WTC11 (cell line): ENCODE measurements around the gene PALM2AKAP2. TPM values are rescaled to one million over a fixed set of nuclear protein-coding genes. Genes with fewer than 3 reads are reported as not detected.

Experiments
- ATAC-seq: fragments of 200-7000 bp; cut with Tn5 transposase; 2 replicates; pipeline ENCODE4 v1.10.0; 2021; ENCODE audit warnings: mild to moderate bottlenecking, moderate library complexity
- CTCF ChIA-PET: fragments of 300-600 bp; sonication (Branson Sonifier 250); formaldehyde crosslinking; loops from one replicate; lab custom pipeline; 2021; ENCODE audit warnings: antibody characterized with exemption; lab: Charles Lee
- POLR2A ChIA-PET: fragments of 350-600 bp; sonication (Branson Sonifier 250); formaldehyde crosslinking; loops from one replicate; lab custom pipeline; 2021; ENCODE audit warnings: antibody characterized with exemption; lab: Charles Lee
- DNase-seq: peaks from one replicate; pipeline ENCODE4 v3.0.0; 2021; ENCODE audit warnings: low spot score
- H3K27ac Mint-ChIP-seq: 2 replicates; pipeline ENCODE4 v1.8.0; 2021; ENCODE audit warnings: mixed read lengths
- H3K27me3 Mint-ChIP-seq: 2 replicates; pipeline ENCODE4 v1.8.0; 2021; ENCODE audit warnings: low read depth, mild to moderate bottlenecking, moderate library complexity, mixed read lengths
- H3K36me3 Mint-ChIP-seq: 2 replicates; pipeline ENCODE4 v1.8.0; 2021; ENCODE audit warnings: mixed read lengths
- H3K4me1 Mint-ChIP-seq: 2 replicates; pipeline ENCODE4 v1.8.0; 2022; ENCODE audit warnings: mixed read lengths
- H3K4me3 Mint-ChIP-seq: 2 replicates; pipeline ENCODE4 v1.8.0; 2021; ENCODE audit warnings: mild to moderate bottlenecking, moderate library complexity, mixed read lengths
- H3K9me3 Mint-ChIP-seq: 2 replicates; pipeline ENCODE4 v1.8.0; 2021; ENCODE audit warnings: mixed read lengths
- FOXK1 ChIP-seq: sonication (generic); formaldehyde crosslinking; IDR thresholded peaks from 2 replicates; pipeline ENCODE4 v1.8.0; 2022; ENCODE audit warnings: mild to moderate bottlenecking, moderate library complexity, missing genetic modification reagents
- FOXP1 ChIP-seq: sonication (generic); formaldehyde crosslinking; IDR thresholded peaks from 2 replicates; pipeline ENCODE4 v1.8.0; 2022; ENCODE audit warnings: missing genetic modification reagents, mild to moderate bottlenecking, moderate library complexity, borderline replicate concordance
- JAZF1 ChIP-seq: fragments of 250-450 bp; sonication (Bioruptor Pico); IDR thresholded peaks from 2 replicates; pipeline ENCODE4 v1.9.0; 2021; ENCODE audit warnings: moderate library complexity, mild to moderate bottlenecking, inconsistent platforms
- JUN ChIP-seq: sonication (generic); formaldehyde crosslinking; IDR thresholded peaks from 2 replicates; pipeline ENCODE4 v1.8.0; 2023; ENCODE audit warnings: mild to moderate bottlenecking, missing genetic modification reagents
- KAT7 ChIP-seq: sonication (generic); formaldehyde crosslinking; IDR thresholded peaks from 2 replicates; pipeline ENCODE4 v1.8.1; 2023; ENCODE audit warnings: missing genetic modification reagents, mild to moderate bottlenecking, borderline replicate concordance
- NFE2L1 ChIP-seq: sonication (generic); formaldehyde crosslinking; IDR thresholded peaks from 2 replicates; pipeline ENCODE4 v1.8.1; 2023; ENCODE audit warnings: missing genetic modification reagents
- NR3C1 ChIP-seq: sonication (generic); formaldehyde crosslinking; conservative IDR thresholded peaks from 2 replicates; pipeline ENCODE4 v1.8.1; 2023; ENCODE audit warnings: low read depth, mild to moderate bottlenecking, missing genetic modification reagents
- PREB ChIP-seq: sonication (generic); formaldehyde crosslinking; IDR thresholded peaks from 2 replicates; pipeline ENCODE4 v1.8.1; 2022; ENCODE audit warnings: mild to moderate bottlenecking, missing genetic modification reagents, moderate library complexity, borderline replicate concordance
- PRRX2 ChIP-seq: fragments of 250-450 bp; sonication (Bioruptor Pico); IDR thresholded peaks from 2 replicates; pipeline ENCODE4 v1.8.0; 2021; ENCODE audit warnings: mild to moderate bottlenecking
- RELA ChIP-seq: sonication (generic); formaldehyde crosslinking; IDR thresholded peaks from 2 replicates; pipeline ENCODE4 v1.8.1; 2022; ENCODE audit warnings: missing genetic modification reagents, mild to moderate bottlenecking, borderline replicate concordance
- ZNF232 ChIP-seq: sonication (generic); formaldehyde crosslinking; IDR thresholded peaks from 2 replicates; pipeline ENCODE4 v1.8.0; 2022; ENCODE audit warnings: mild to moderate bottlenecking, missing genetic modification reagents
- ZNF317 ChIP-seq: sonication (generic); formaldehyde crosslinking; IDR thresholded peaks from 2 replicates; pipeline ENCODE4 v1.8.1; 2023; ENCODE audit warnings: low read depth, mild to moderate bottlenecking, moderate library complexity, missing genetic modification reagents, borderline replicate concordance
- total RNA-seq: library from RNA; stranded (reverse); gene quantifications from 3 replicates; pipeline ENCODE4 v1.2.3, GENCODE V29; 2021
- TF ChIP-seq, protein P1 (sequence below): sonication (generic); formaldehyde crosslinking; IDR thresholded peaks from 2 replicates; pipeline ENCODE4 v1.8.1; 2023; ENCODE audit warnings: mild to moderate bottlenecking, missing genetic modification reagents, moderate library complexity
- TF ChIP-seq, protein P2 (sequence below): sonication (generic); formaldehyde crosslinking; IDR thresholded peaks from 2 replicates; pipeline ENCODE4 v1.8.0; 2023; ENCODE audit warnings: mild to moderate bottlenecking, missing genetic modification reagents
- TF ChIP-seq, protein P3 (sequence below): fragments of 250-450 bp; sonication (Bioruptor Pico); conservative IDR thresholded peaks from 2 replicates; pipeline ENCODE4 v1.9.0; 2021; ENCODE audit warnings: mild to moderate bottlenecking
- TF ChIP-seq, protein P4 (sequence below): fragments of 250-450 bp; sonication (Bioruptor Pico); IDR thresholded peaks from 2 replicates; pipeline ENCODE4 v1.9.0; 2021; ENCODE audit warnings: mild to moderate bottlenecking, borderline replicate concordance
- TF ChIP-seq, protein P5 (sequence below): sonication (generic); formaldehyde crosslinking; IDR thresholded peaks from 2 replicates; pipeline ENCODE4 v1.8.1; 2022; ENCODE audit warnings: mild to moderate bottlenecking, moderate library complexity, missing genetic modification reagents

Gene PALM2AKAP2
- total RNA-seq, 1 experiment from 2014 or later, result 7.0 TPM

DNA sequence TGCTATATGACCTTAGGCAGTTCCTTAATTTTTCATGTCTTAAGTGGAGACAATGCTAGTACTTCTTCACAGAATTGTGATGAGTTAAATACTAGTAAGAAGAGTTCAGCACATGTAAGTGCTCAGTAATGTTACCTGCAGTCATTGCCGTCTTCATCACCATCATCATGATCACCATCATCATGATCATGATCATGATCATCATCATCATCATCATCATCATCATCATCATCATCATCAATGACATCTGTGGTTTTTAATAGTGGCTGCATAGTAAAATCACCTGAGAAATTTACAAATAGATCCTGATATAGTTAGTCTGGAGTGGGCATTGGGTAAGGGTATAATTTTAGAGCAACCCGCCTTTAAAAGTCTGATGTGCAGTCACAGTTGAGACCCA is 14.7 kb upstream of the PALM2AKAP2 start:
- Mint-ChIP-seq H3K27ac (no peak overlapping the region), H3K4me1 (peaks cover 43% of the 10 kb centered on the region), H3K9me3 (no peaks in the 10 kb centered on the region), H3K27me3 (no peaks in the 10 kb centered on the region), H3K4me3 (no peak overlapping the region), H3K36me3 (no peaks in the 10 kb centered on the region)
- TF ChIP-seq PREB (CRISPR knock-in tag) (no peak), NR3C1 (CRISPR knock-in tag) (no peak), JAZF1 (CRISPR knock-in tag) (no peak)
- CTCF ChIA-PET, result no interaction called here
- ATAC-seq, result no peak
- no peak for DNase-seq
- POLR2A ChIA-PET, result no interaction called here

DNA sequence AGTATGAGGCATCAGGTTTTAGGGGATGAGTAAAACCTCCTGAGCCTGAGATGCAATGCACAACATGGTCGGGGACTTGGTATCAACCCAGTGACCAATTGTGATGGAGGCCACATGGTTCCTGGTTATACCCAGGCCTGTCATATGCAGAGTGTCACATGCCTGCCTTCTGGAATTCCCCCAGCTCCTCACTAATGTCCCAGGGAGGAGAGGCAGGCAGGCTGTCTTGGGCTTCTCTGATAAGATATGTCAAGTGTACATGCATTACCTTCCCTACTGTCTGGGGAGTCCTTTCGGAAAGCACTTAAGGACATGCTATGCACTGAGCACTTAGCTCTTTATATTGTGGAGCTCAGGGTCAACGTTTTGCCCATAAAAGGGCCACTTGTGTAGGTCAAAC is 14.2 kb upstream of the PALM2AKAP2 start:
- no peak for DNase-seq
- H3K27ac Mint-ChIP-seq, result no peak overlapping the region
- no peak for ATAC-seq
- H3K9me3 Mint-ChIP-seq, result peaks cover 4% of the 10 kb centered on the region
- POLR2A ChIA-PET, result no interaction called here
- no peak for TF ChIP-seq ZNF317 (CRISPR knock-in tag)
- TF ChIP-seq, protein P1, sequence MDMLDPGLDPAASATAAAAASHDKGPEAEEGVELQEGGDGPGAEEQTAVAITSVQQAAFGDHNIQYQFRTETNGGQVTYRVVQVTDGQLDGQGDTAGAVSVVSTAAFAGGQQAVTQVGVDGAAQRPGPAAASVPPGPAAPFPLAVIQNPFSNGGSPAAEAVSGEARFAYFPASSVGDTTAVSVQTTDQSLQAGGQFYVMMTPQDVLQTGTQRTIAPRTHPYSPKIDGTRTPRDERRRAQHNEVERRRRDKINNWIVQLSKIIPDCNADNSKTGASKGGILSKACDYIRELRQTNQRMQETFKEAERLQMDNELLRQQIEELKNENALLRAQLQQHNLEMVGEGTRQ, result no peak
- TF ChIP-seq ZNF232, result no peak
- no peak for TF ChIP-seq FOXP1
- TF ChIP-seq, protein P2, sequence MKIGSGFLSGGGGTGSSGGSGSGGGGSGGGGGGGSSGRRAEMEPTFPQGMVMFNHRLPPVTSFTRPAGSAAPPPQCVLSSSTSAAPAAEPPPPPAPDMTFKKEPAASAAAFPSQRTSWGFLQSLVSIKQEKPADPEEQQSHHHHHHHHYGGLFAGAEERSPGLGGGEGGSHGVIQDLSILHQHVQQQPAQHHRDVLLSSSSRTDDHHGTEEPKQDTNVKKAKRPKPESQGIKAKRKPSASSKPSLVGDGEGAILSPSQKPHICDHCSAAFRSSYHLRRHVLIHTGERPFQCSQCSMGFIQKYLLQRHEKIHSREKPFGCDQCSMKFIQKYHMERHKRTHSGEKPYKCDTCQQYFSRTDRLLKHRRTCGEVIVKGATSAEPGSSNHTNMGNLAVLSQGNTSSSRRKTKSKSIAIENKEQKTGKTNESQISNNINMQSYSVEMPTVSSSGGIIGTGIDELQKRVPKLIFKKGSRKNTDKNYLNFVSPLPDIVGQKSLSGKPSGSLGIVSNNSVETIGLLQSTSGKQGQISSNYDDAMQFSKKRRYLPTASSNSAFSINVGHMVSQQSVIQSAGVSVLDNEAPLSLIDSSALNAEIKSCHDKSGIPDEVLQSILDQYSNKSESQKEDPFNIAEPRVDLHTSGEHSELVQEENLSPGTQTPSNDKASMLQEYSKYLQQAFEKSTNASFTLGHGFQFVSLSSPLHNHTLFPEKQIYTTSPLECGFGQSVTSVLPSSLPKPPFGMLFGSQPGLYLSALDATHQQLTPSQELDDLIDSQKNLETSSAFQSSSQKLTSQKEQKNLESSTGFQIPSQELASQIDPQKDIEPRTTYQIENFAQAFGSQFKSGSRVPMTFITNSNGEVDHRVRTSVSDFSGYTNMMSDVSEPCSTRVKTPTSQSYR, result no peak
- H3K27me3 Mint-ChIP-seq, result no peaks in the 10 kb centered on the region; the same call in 1 of the 2 replicates
- CTCF ChIA-PET, result no interaction called here
- H3K36me3 Mint-ChIP-seq, result no peaks in the 10 kb centered on the region
- no peak overlapping the region for H3K4me3 Mint-ChIP-seq
- peaks cover 49% of the 10 kb centered on the region for H3K4me1 Mint-ChIP-seq

DNA sequence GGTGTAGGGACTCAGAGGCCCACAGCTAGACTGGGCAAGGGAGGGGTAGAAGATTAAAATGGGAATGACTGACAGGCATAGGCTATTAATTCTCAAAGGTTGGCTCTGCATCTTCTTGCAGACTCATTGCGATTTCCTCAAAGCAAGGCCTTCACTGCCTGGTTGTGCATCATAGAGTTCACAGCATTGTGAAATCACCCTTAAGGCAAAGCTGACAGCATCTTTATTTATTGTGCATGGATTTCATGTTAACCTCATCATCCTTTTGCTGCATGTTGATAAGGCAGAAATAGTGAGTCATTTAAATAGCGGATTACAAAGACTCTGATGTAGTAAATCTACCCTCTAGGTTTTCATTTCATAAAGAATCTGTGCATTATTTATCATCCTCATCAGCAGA is 13.6 kb upstream of the PALM2AKAP2 start:
- ATAC-seq (no peak), DNase-seq (no peak)
- H3K27ac Mint-ChIP-seq, result no peak overlapping the region
- no peak overlapping the region for H3K4me3 Mint-ChIP-seq
- peaks cover 54% of the 10 kb centered on the region for H3K4me1 Mint-ChIP-seq
- ChIA-PET POLR2A (no interaction called here), CTCF (no interaction called here)
- peaks cover 4% of the 10 kb centered on the region for H3K9me3 Mint-ChIP-seq
- no peaks in the 10 kb centered on the region for H3K36me3 Mint-ChIP-seq
- H3K27me3 Mint-ChIP-seq, result no peaks in the 10 kb centered on the region; the same call in 1 of the 2 replicates
- TF ChIP-seq, protein P3, sequence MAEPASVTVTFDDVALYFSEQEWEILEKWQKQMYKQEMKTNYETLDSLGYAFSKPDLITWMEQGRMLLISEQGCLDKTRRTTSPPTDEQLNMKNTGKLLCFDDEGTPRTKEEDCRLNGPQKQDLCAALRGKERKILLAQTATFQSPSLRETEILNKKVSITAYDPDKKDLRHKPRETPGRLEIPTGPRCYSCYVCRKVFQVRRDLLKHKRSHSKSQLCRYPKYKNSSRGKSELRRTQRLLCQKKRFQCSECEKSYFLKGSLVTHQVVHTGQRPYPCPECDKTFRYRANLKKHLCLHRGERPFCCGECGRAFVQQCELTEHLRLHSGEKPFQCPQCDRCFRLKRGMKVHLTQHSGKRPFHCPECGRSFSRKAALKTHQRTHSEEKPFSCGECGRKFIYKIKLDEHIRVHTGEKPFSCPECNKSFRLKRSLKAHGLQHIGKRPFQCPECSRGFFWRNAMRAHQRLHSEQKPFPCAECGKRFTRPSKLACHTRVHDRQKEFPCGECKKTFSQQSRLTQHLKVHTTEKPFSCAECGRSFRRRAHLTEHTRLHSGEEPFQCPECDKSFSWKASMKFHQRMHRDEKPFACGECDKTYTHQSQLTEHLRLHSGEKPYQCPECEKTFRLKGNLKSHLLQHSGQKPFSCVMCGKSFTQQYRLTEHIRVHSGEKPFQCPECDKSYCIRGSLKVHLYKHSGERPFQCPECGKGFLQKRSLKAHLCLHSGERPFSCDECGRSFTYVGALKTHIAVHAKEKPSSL, result no peak
- TF ChIP-seq JUN (CRISPR knock-in tag) (no peak), PRRX2 (CRISPR knock-in tag) (no peak), RELA (CRISPR knock-in tag) (no peak), NFE2L1 (CRISPR knock-in tag) (no peak), FOXK1 (CRISPR knock-in tag) (no peak), KAT7 (CRISPR knock-in tag) (no peak)
- TF ChIP-seq, protein P4, sequence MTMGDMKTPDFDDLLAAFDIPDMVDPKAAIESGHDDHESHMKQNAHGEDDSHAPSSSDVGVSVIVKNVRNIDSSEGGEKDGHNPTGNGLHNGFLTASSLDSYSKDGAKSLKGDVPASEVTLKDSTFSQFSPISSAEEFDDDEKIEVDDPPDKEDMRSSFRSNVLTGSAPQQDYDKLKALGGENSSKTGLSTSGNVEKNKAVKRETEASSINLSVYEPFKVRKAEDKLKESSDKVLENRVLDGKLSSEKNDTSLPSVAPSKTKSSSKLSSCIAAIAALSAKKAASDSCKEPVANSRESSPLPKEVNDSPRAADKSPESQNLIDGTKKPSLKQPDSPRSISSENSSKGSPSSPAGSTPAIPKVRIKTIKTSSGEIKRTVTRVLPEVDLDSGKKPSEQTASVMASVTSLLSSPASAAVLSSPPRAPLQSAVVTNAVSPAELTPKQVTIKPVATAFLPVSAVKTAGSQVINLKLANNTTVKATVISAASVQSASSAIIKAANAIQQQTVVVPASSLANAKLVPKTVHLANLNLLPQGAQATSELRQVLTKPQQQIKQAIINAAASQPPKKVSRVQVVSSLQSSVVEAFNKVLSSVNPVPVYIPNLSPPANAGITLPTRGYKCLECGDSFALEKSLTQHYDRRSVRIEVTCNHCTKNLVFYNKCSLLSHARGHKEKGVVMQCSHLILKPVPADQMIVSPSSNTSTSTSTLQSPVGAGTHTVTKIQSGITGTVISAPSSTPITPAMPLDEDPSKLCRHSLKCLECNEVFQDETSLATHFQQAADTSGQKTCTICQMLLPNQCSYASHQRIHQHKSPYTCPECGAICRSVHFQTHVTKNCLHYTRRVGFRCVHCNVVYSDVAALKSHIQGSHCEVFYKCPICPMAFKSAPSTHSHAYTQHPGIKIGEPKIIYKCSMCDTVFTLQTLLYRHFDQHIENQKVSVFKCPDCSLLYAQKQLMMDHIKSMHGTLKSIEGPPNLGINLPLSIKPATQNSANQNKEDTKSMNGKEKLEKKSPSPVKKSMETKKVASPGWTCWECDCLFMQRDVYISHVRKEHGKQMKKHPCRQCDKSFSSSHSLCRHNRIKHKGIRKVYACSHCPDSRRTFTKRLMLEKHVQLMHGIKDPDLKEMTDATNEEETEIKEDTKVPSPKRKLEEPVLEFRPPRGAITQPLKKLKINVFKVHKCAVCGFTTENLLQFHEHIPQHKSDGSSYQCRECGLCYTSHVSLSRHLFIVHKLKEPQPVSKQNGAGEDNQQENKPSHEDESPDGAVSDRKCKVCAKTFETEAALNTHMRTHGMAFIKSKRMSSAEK, result no peak
- TF ChIP-seq, protein P5, sequence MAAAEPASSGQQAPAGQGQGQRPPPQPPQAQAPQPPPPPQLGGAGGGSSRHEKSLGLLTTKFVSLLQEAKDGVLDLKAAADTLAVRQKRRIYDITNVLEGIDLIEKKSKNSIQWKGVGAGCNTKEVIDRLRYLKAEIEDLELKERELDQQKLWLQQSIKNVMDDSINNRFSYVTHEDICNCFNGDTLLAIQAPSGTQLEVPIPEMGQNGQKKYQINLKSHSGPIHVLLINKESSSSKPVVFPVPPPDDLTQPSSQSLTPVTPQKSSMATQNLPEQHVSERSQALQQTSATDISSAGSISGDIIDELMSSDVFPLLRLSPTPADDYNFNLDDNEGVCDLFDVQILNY (CRISPR knock-in tag), result no peak
- TF ChIP-seq, protein P2, result no peak
